ENCODE measurements around the gene OSBPL10.
A peak's percentile ranks its signal among the peaks of the same experiment; 100 is the strongest.

OSBPL10 gene

DNA sequence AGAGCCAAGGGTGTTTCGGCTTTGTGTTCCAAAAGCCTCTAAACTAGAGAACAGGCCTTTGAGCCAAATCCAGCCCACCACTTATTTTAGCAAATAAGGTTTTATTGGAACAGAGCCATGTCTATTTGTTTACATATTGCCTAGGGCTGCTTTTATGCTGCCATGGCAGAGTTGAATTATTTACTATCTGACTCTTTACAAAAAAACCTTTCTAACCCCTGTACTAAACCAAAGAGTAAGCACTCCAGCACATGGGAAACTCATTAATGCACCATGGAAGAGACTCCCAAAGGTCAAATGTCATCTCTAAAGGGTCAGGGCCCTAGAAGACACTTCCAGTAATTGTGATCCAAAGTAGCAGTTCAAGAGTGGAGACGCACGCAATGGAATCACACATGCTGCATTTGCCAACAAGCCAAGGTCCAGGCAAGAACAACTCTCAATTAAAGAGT lies 22.3 kb downstream of the OSBPL10 start:
- Histone ChIP-seq H4K20me1 (ENCODE audit: insufficient read depth, low read length) (no peaks in the 10 kb centered on the region), H3K4me3 (ENCODE audit: low read length) (no peak overlapping the region), H2AFZ (ENCODE audit: low read depth, low read length) (no peak overlapping the region), H3K9ac (ENCODE audit: low read length) (no peak overlapping the region), H3K36me3 (replicated peaks; ENCODE audit: low read depth, low read length) (peaks cover 15% of the 10 kb centered on the region), H3K9me3 (ENCODE audit: insufficient read depth, low read length) (peaks cover 17% of the 10 kb centered on the region), H3K27me3 (ENCODE audit: low read depth, low read length) (no peaks in the 10 kb centered on the region), H3K27ac (ENCODE audit: low read length) (no peak overlapping the region), H3K79me2 (ENCODE audit: low read length) (peaks cover 78% of the 10 kb centered on the region), H3K4me1 (ENCODE audit: low read length) (peaks cover 66% of the 10 kb centered on the region), H3K4me2 (ENCODE audit: low read length) (no peak overlapping the region)
- TF ChIP-seq, protein P1, sequence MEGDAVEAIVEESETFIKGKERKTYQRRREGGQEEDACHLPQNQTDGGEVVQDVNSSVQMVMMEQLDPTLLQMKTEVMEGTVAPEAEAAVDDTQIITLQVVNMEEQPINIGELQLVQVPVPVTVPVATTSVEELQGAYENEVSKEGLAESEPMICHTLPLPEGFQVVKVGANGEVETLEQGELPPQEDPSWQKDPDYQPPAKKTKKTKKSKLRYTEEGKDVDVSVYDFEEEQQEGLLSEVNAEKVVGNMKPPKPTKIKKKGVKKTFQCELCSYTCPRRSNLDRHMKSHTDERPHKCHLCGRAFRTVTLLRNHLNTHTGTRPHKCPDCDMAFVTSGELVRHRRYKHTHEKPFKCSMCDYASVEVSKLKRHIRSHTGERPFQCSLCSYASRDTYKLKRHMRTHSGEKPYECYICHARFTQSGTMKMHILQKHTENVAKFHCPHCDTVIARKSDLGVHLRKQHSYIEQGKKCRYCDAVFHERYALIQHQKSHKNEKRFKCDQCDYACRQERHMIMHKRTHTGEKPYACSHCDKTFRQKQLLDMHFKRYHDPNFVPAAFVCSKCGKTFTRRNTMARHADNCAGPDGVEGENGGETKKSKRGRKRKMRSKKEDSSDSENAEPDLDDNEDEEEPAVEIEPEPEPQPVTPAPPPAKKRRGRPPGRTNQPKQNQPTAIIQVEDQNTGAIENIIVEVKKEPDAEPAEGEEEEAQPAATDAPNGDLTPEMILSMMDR (IDR thresholded peaks at IDR 0.05; ENCODE audit: low read depth, low read length) = no peak

DNA sequence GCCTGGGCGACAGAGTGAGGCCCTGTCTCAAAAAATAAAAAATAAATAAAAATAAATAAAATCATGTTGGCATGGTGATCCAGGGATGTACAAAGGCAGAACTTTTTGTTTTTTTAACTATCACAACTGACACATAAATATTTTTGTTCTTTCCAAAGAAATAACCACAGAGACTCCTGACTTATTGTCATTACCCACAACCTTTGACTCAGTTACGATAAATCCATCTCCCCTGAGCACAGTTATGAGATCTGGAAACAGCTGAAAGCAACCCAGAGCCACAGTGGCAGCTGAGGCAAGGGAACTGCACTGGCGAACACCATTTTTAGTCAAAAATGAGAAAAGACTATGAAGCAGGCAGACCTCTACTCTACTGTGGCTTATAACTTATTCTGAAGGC lies 24.0 kb downstream of the OSBPL10 start:
- Histone ChIP-seq H3K4me2 (ENCODE audit: low read length) (no peak overlapping the region), H3K36me3 (replicated peaks; ENCODE audit: low read depth, low read length) (peaks cover 15% of the 10 kb centered on the region), H3K27ac (ENCODE audit: low read length) (no peak overlapping the region), H4K20me1 (ENCODE audit: insufficient read depth, low read length) (no peaks in the 10 kb centered on the region), H2AFZ (ENCODE audit: low read depth, low read length) (no peak overlapping the region), H3K4me1 (ENCODE audit: low read length) (peaks cover 71% of the 10 kb centered on the region), H3K9ac (ENCODE audit: low read length) (no peak overlapping the region), H3K79me2 (ENCODE audit: low read length) (peaks cover 75% of the 10 kb centered on the region), H3K27me3 (ENCODE audit: low read depth, low read length) (no peaks in the 10 kb centered on the region), H3K9me3 (ENCODE audit: insufficient read depth, low read length) (peaks cover 17% of the 10 kb centered on the region), H3K4me3 (ENCODE audit: low read length) (no peak overlapping the region)
- TF ChIP-seq, protein P1 (IDR thresholded peaks at IDR 0.05; ENCODE audit: low read depth, low read length) = no peak
- TF ChIP-seq EZH2phosphoT487 (IDR thresholded peaks at IDR 0.05; ENCODE audit: low read depth) = no peak

- H4K20me1 ChIP-seq (ENCODE audit: insufficient read depth, low read length) = no peaks in the 10 kb centered on the region
- H3K4me2 ChIP-seq (ENCODE audit: low read length) = no peak overlapping the region
- H3K27me3 ChIP-seq (ENCODE audit: low read depth, low read length) = no peaks in the 10 kb centered on the region
- peaks cover 20% of the 10 kb centered on the region for H3K36me3 ChIP-seq (replicated peaks; ENCODE audit: low read depth, low read length)
- H2AFZ ChIP-seq (ENCODE audit: low read depth, low read length) = no peak overlapping the region
- no peak overlapping the region for H3K4me3 ChIP-seq (ENCODE audit: low read length)
- peaks cover 71% of the 10 kb centered on the region for H3K79me2 ChIP-seq (ENCODE audit: low read length)
- no peak overlapping the region for H3K27ac ChIP-seq (ENCODE audit: low read length)
- TF ChIP-seq, protein P1 (IDR thresholded peaks at IDR 0.05; ENCODE audit: low read depth, low read length) = no peak
- no peak for TF ChIP-seq EZH2phosphoT487 (IDR thresholded peaks at IDR 0.05; ENCODE audit: low read depth)
- peaks cover 22% of the 10 kb centered on the region for H3K9me3 ChIP-seq (ENCODE audit: insufficient read depth, low read length)
- H3K4me1 ChIP-seq (ENCODE audit: low read length) = peaks cover 68% of the 10 kb centered on the region
- no peak overlapping the region for H3K9ac ChIP-seq (ENCODE audit: low read length)
Measured at GRCh38 chr3:31955581-31955980, 25.5 kb downstream of the OSBPL10 start.

DNA sequence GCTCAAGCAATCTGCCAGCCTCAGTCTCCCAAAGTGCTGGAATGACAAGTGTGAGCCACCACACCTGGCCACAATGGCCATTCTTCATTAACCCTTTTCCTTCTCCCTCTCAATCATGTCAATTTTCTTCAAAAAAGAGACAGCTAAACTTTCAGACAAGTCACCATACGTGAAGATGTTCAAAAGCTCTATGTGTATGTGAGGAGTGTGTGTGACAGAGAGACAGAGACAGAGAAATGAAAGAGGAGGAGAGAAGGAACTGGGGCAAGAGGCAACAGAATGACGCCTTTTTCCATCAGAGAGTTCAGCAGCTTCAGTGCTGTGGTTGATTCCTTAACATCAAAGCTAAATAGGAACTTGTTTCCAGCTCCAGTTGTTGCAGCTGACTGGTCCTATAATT lies 27.4 kb downstream of the OSBPL10 start:
- Histone ChIP-seq H3K4me3 (ENCODE audit: low read length) (no peak overlapping the region), H3K27me3 (ENCODE audit: low read depth, low read length) (no peaks in the 10 kb centered on the region)

More for the DNA sequence above, 27.4 kb downstream of the OSBPL10 start:
- H2AFZ ChIP-seq (ENCODE audit: low read depth, low read length) = no peak overlapping the region
- peaks cover 54% of the 10 kb centered on the region for H3K4me1 ChIP-seq (ENCODE audit: low read length)
- TF ChIP-seq EZH2phosphoT487 (IDR thresholded peaks at IDR 0.05; ENCODE audit: low read depth) = no peak
- TF ChIP-seq, protein P1 (IDR thresholded peaks at IDR 0.05; ENCODE audit: low read depth, low read length) = no peak
- H3K9ac ChIP-seq (ENCODE audit: low read length) = peak overlapping the region; percentile 38; the same call in 1 of the 2 replicates
- peak overlapping the region; percentile 84 for H3K4me2 ChIP-seq (ENCODE audit: low read length)
- peaks cover 69% of the 10 kb centered on the region for H3K79me2 ChIP-seq (ENCODE audit: low read length)
- no peaks in the 10 kb centered on the region for H4K20me1 ChIP-seq (ENCODE audit: insufficient read depth, low read length)
- H3K36me3 ChIP-seq (replicated peaks; ENCODE audit: low read depth, low read length) = peaks cover 33% of the 10 kb centered on the region
- H3K9me3 ChIP-seq (ENCODE audit: insufficient read depth, low read length) = peaks cover 32% of the 10 kb centered on the region
- H3K27ac ChIP-seq (ENCODE audit: low read length) = peak overlapping the region; percentile 87
